CD4-positive, alpha-beta T cell (primary cell): ENCODE results near the gene AIFM3. TPM values are rescaled to one million over a fixed set of nuclear protein-coding genes. Genes with fewer than 3 reads are reported as not detected.
A peak's percentile ranks its signal among the peaks of the same experiment; 100 is the strongest.

Source experiments
- ATAC-seq: fragments of 200-7000 bp; cut with Tn5 transposase; one replicate; pipeline ENCODE4 v1.10.0; 2022; ENCODE audit warnings: mild to moderate bottlenecking; ENCODE audit not compliant: poor library complexity
- CTCF ChIA-PET: fragments of 350-600 bp; sonication (Branson Sonifier 250); formaldehyde crosslinking; loops from one replicate; lab custom pipeline; 2021; ENCODE audit warnings: antibody characterized with exemption, inconsistent platforms; lab: Charles Lee
- POLR2A ChIA-PET: fragments of 350-600 bp; sonication (Branson Sonifier 250); formaldehyde crosslinking; loops from one replicate; lab custom pipeline; 2021; ENCODE audit warnings: antibody characterized with exemption, inconsistent platforms; lab: Charles Lee
- DNase-seq, 14 experiments: peaks; one replicate each; pipeline ENCODE4 v3.0.0-alpha.2; 2013 to 2020; ENCODE audit warnings: mixed read lengths in 2 of 14
- H3K27ac ChIP-seq, 2 donors: one replicate each; pipeline versions ENCODE4 v1.5.1 to v1.7.0; 2013; ENCODE audit warnings: low read length in 2 of 2, low read depth in 1 of 2, mild to moderate bottlenecking in 1 of 2
- H3K27me3 ChIP-seq, 2 experiments: 1 replicate in 1 of 2; 2 replicates in 1 of 2; pipeline versions ENCODE4 v1.6.1 to v1.7.0; 2013; ENCODE audit warnings: low read length in 2 of 2, control low read depth in 1 of 2, mild to moderate bottlenecking in 1 of 2, moderate library complexity in 1 of 2; ENCODE audit not compliant: insufficient read depth in 2 of 2, control insufficient read depth in 1 of 2
- H3K36me3 ChIP-seq: one replicate; pipeline ENCODE4 v1.6.1; 2013; ENCODE audit warnings: low read length, control low read depth; ENCODE audit not compliant: insufficient read depth
- H3K4me1 ChIP-seq: one replicate; pipeline ENCODE4 v1.6.1; 2013; ENCODE audit warnings: low read length, control low read depth; ENCODE audit not compliant: insufficient read depth
- H3K4me3 ChIP-seq: one replicate; pipeline ENCODE4 v1.5.1; 2013; ENCODE audit warnings: mild to moderate bottlenecking, low read length, moderate library complexity
- H3K9me3 ChIP-seq, 2 experiments: 1 replicate in 1 of 2; 2 replicates in 1 of 2; pipeline versions ENCODE4 v1.6.1 to v1.7.0; 2013; ENCODE audit warnings: low read length in 2 of 2, mild to moderate bottlenecking in 2 of 2, control low read depth in 1 of 2, moderate library complexity in 1 of 2; ENCODE audit not compliant: control insufficient read depth in 1 of 2, insufficient read depth in 1 of 2
- H3K27ac Mint-ChIP-seq: one replicate; pipeline ENCODE4 v1.8.0; 2020; ENCODE audit warnings: mixed read lengths
- H3K27me3 Mint-ChIP-seq: one replicate; pipeline ENCODE4 v1.8.0; 2021; ENCODE audit warnings: mixed read lengths
- H3K36me3 Mint-ChIP-seq: one replicate; pipeline ENCODE4 v1.8.0; 2021; ENCODE audit warnings: low read depth, mixed read lengths
- H3K4me1 Mint-ChIP-seq: one replicate; pipeline ENCODE4 v1.8.0; 2021; ENCODE audit warnings: low read depth, mixed read lengths
- H3K4me3 Mint-ChIP-seq: one replicate; pipeline ENCODE4 v1.8.0; 2020; ENCODE audit warnings: mild to moderate bottlenecking, mixed read lengths
- H3K9me3 Mint-ChIP-seq: one replicate; pipeline ENCODE4 v1.8.0; 2020; ENCODE audit warnings: mixed read lengths
- CTCF ChIP-seq: fragments of 200-600 bp; IDR thresholded peaks from one replicate; pipeline ENCODE4 v1.8.0; 2022; ENCODE audit warnings: antibody characterized with exemption, mild to moderate bottlenecking
- intact Hi-C, 2 experiments: fragments of 100-400 bp; cut with DNase I in 1 of 2; cut with micrococcal nuclease in 1 of 2; formaldehyde crosslinking; loops; one replicate each; pipeline versions ENCODE4 v1.15.1 to v1.9.0; 2023 to 2025; cut with DNase I, micrococcal nuclease
- total RNA-seq, 174 experiments: library from RNA in 2 of 174; stranded (reverse) in 2 of 174; gene quantifications; one replicate each; pipeline ENCODE4 v1.2.3 and lab custom pipeline; 2021 to 2026

Gene AIFM3
- total RNA-seq, 2 experiments from 2014 or later = 0.34 to 0.41 TPM

DNA sequence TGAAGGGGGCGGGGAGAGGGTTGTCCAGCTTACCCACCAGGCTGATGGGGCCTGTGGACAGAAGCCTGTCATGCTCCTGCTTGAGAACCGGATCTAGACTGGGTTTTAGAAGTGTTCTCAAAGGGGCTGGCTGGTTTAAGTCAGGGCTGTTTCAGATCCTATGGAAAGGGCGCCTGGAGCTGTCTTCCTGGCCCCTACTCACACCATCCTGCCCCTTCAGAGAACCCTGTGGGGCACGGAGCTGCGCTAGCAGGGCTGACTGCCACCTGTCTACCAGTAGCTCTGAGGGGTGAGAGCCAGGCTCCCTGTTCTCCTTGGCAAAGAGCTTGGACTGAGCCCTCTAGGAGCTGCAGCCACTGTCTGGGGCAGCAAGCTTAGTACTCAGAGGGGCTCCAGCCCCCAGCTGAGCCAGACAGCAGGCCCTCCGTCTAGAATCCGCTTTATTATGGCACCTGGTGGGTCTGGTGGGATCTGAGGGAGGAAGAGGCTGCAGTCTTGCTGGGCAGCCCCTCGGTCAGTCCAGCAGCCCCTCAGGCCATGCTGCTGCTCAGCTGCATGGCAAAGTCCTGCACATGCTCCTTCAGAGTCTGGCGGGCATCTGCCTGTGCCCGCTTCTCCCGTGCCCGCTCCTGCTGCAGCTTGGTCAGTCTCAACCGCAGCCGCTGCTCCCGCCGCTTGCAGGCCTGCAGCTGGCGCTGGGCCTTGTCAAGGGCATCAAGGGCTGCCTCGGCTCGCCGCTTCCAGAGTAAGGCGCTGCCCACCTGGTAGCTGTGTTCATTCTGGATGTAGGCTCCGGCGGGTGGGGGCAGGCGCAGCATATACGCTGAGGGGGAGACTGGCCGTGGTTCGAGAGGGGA lies 32.5 kb downstream of the AIFM3 start:
- Mint-ChIP-seq H3K9me3 (no peaks in the 10 kb centered on the region), H3K36me3 (peaks cover 43% of the 10 kb centered on the region), H3K27ac (peak overlapping the region; percentile 97), H3K4me3 (peak overlapping the region; percentile 74), H3K27me3 (no peaks in the 10 kb centered on the region), H3K4me1 (peaks cover 46% of the 10 kb centered on the region)
- DNase-seq = peak in 1 of 14 experiments; percentile 26
- ChIA-PET CTCF (interaction anchor here (1.5 kb wide), 1 partner anchor 21 kb away, joined by 3 read pairs; no protein-coding TSS in a partner anchor), POLR2A (interaction anchor here (3.6 kb wide), 1 partner anchor 18 kb away, joined by 25 read pairs; the partner anchor contains the start of gene LZTR1)
- ATAC-seq = no peak
- Histone ChIP-seq H3K4me1 (peaks cover 54% of the 10 kb centered on the region), H3K4me3 (no peak overlapping the region), H3K27me3 (no peaks in the 10 kb centered on the region), H3K27ac (peak overlapping the region; percentile 27 to 100), H3K9me3 (no peaks in the 10 kb centered on the region), H3K36me3 (peaks cover 49% of the 10 kb centered on the region)
- TF ChIP-seq CTCF = no peak
- intact Hi-C loops = loop anchor here in 1 of 2 experiments (5.0 kb wide), 4 partner anchors 142 to 882 kb away; partner anchors contain the start of genes PI4KA, RANBP1, SDF2L1 and SNAP29

GRCh38 chr22:21000207-21000986 lies 33.3 kb downstream of the AIFM3 start:
- peaks cover 46% of the 10 kb centered on the region for H3K4me1 Mint-ChIP-seq

More at GRCh38 chr22:21000207-21000986, 33.3 kb downstream of the AIFM3 start:
- CTCF ChIA-PET = interaction anchor here (1.5 kb wide), 1 partner anchor 21 kb away, joined by 3 read pairs; no protein-coding TSS in a partner anchor
- peak overlapping the region; percentile 74 for H3K4me3 Mint-ChIP-seq
- Histone ChIP-seq H3K27ac (peak overlapping the region; percentile 96 to 100), H3K36me3 (peaks cover 43% of the 10 kb centered on the region), H3K27me3 (no peaks in the 10 kb centered on the region), H3K9me3 (no peaks in the 10 kb centered on the region), H3K4me3 (peak overlapping the region; percentile 82), H3K4me1 (peaks cover 54% of the 10 kb centered on the region)
- no peak for ATAC-seq
- H3K27ac Mint-ChIP-seq = peak overlapping the region; percentile 97
- TF ChIP-seq CTCF = no peak
- H3K27me3 Mint-ChIP-seq = no peaks in the 10 kb centered on the region
- POLR2A ChIA-PET = interaction anchor here (2.1 to 3.6 kb wide), 4 partner anchors 12 to 629 kb away, joined by 11 to 25 read pairs (median 18); partner anchors contain the start of genes CRKL, LZTR1 and YDJC
- H3K9me3 Mint-ChIP-seq = no peaks in the 10 kb centered on the region
- peak in 1 of 14 experiments; percentile 40 for DNase-seq
- intact Hi-C loops = loop anchor here in 1 of 2 experiments (5.0 kb wide), 4 partner anchors 143 to 883 kb away; partner anchors contain the start of genes PI4KA, RANBP1, SDF2L1 and SNAP29
- peaks cover 37% of the 10 kb centered on the region for H3K36me3 Mint-ChIP-seq
